ENCODE measurements around the gene AHR.
"Not testable (repeated sequence)": the region's sequence is repeated elsewhere in the genome, so short reads cannot be mapped to it uniquely, and the experiment has no call there.

The AHR gene

DNA sequence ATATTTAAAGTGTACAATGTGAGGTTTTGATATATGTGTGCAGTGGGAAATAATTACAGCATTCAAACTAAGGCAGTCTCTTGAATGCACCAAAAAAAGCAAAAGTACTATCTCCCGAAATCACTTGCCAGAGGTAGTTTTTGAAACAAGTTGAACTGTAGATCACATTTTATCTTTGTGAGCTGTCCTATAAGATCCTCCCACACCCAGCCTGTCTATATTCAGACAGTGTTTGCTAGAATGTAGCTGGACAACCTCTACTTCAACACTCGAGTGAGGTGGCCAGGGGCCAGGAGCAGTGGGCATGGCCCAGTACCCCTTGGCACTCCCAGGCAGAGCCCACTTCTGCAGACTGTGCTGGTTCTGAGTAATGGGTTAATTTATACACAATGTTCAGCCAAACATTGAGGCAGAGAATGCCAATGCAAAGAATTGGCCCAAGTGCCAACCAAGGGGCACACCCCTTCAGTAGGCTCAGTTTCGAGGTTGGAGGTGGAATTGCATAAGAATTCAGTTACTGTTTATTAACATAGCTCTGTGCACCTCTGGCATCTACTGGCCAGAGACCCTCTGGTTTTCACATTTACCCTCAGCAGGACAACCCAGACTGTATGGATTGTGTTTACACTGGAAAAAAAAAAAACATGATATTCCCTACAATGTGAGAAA, 70.5 kb downstream of the AHR start:
- Mint-ChIP-seq H3K27me3 (no peaks in the 10 kb centered on the region), H3K27ac (no peak overlapping the region), H3K4me3 (no peak overlapping the region), H3K4me1 (no peaks in the 10 kb centered on the region), H3K9me3 (no peaks in the 10 kb centered on the region), H3K36me3 (no peaks in the 10 kb centered on the region)
- DNase-seq (no peak), ATAC-seq (replicated peaks) (no peak)

DNA sequence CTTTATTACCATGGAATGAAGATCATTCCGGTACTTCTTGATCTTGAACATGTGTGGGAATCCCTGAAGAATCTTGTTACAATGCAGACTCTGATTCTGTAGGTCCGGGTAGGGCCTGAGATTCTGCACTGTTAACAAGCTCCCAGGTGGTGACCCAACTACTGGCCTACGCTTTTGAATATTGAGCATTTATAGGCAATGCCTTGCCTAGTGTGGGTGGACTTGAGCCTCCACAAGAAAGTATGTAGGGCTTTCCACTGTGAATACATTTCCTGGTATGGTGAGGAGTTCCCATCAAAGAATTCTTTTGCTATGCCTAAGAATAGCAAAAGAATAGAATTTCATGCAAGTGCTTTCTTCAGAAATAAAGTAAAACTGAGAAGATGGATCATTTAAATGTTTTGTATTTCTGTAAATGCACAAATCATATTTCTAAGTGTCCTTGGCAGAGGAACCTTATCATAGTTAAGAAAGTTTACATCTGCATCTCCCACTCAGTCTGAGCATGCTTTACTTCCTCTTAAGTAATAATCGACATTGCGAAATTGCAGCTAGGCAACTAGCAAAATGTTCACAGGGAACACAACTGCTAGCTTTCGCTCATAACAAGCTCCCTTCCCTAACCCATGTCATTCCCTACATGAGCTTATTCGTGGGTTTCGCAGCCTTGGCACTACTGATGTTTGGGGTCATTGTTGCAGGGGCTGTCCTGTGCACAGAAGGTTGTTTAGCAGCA, 71.4 kb downstream of the AHR start:
- H3K27me3 Mint-ChIP-seq = no peaks in the 10 kb centered on the region
- H3K4me1 Mint-ChIP-seq = no peaks in the 10 kb centered on the region
- no peaks in the 10 kb centered on the region for H3K9me3 Mint-ChIP-seq
- H3K27ac Mint-ChIP-seq = no peak overlapping the region
- no peak for DNase-seq
- H3K4me3 Mint-ChIP-seq = no peak overlapping the region
- H3K36me3 Mint-ChIP-seq = no peaks in the 10 kb centered on the region
- ATAC-seq (replicated peaks) = no peak

DNA sequence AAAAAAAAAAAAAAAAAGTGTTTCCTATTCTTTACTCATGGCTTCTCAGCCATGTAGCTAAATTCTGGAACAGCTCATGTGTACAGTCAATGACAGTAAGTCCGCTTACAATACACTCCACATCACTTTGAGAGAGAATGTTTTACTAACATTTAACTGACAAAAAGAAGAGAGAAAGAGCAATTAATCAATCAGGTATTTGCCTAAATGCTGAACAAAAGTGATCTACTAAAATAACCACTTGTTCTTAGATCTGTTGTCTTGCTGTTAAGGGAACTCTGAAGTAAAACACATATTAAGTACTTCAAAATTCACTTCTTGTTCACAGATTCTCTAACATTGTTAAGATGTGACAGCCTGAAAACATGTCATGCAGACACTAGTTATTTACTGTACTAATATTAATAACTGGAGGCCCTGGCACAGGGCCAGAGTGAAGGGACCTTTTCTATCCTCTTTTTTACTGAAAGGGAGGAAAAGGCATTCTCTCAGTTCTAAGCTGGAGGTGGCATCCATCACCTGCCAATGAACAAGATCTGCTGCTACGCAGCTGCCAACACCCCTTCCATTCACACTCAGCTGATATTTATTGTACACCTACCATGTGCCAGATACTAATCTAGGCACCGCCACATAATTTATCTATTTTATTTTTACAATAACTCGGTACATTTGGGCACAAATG, 72.6 kb downstream of the AHR start:
- H3K27me3 Mint-ChIP-seq = no peaks in the 10 kb centered on the region
- DNase-seq = no peak
- ATAC-seq (replicated peaks) = no peak
- H3K36me3 Mint-ChIP-seq = no peaks in the 10 kb centered on the region
- no peaks in the 10 kb centered on the region for H3K9me3 Mint-ChIP-seq
- no peak overlapping the region for H3K4me3 Mint-ChIP-seq
- H3K27ac Mint-ChIP-seq = no peak overlapping the region
- no peaks in the 10 kb centered on the region for H3K4me1 Mint-ChIP-seq

DNA sequence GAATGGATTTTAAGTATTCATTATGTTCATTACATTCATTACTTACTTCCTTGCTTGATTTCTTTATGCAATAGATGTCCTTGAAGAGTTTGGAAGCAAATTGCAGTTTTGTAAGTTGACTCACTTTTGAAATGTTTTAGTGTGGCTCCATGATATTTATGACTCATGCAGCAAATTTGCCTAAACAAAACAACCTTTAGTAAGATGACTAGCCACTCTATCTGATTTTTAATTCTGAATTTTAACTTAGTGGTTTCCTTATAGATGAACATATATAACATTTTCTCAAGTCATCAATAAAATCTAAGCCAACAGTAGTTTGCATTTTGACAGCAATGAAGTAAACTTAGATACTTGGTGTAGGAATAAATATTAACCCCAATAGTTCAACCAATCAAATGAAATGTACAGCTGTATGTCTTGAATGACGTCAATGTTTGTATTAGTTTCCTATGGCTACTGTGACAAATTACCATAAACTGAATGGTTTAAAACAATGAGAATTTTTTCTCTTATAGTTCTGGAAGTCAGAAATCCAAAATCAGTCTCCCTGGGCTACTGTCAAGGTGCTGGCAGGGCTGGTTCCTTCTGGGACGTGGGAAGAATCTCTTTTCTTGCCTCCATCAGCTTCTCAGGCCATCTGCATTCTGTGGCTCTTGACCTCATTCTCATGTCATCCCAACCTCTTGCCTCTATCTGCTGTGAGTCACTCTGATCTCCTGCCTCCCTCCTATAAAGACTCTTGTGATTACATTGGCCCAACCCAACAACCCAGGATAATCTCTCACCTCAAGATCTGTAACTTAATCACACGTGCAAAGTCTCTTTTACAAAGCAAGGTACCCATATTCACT, 73.4 kb downstream of the AHR start:
- H3K27me3 Mint-ChIP-seq = no peaks in the 10 kb centered on the region
- no peaks in the 10 kb centered on the region for H3K36me3 Mint-ChIP-seq
- no peak overlapping the region for H3K4me3 Mint-ChIP-seq
- H3K27ac Mint-ChIP-seq = no peak overlapping the region
- ATAC-seq (replicated peaks) (no peak), DNase-seq (no peak)
- no peaks in the 10 kb centered on the region for H3K4me1 Mint-ChIP-seq
- no peaks in the 10 kb centered on the region for H3K9me3 Mint-ChIP-seq

DNA sequence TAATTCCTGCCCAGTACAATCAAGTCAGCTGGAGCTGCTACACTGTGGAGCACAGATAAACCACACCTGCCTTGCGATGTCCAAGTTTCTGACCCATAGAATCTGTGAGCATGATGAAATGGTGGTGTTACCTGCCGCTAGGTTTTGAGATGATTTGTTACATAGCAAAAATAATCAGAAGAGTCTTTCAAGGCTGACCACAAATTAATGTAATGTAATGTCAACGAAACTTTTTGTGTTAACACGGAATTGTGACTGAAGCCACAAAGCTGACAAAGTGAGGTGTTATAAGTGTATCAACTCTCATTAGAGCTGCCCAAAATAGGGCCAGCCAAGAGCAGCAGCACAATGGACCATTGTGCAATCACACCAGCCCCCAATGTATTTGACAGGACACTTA, 75.7 kb downstream of the AHR start:
- Mint-ChIP-seq H3K36me3 (no peaks in the 10 kb centered on the region), H3K4me1 (no peaks in the 10 kb centered on the region), H3K27ac (no peak overlapping the region), H3K27me3 (no peaks in the 10 kb centered on the region), H3K4me3 (no peak overlapping the region), H3K9me3 (no peaks in the 10 kb centered on the region)
- ATAC-seq (replicated peaks) (no peak), DNase-seq (no peak)

DNA sequence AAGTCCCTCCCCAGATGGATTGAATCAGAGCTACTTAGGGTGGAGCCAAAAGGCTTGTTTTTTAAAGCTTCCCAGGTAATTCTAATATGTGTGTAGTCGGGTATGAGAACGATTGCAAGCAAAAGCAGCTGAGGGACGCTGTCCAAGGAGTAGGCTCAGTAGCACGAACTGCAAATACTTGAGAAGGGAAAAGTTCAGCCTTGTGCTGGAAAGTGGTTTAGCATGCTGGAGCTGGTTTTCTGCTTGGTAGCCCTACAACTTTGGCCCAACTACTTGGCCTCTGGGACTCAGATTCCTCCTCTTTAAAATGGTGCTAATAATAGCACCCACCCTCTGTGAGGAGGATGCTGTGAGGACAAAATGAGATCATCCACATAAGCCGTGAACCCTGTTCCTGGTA, 76.2 kb downstream of the AHR start:
- Mint-ChIP-seq H3K27me3 (no peaks in the 10 kb centered on the region), H3K4me3 (no peak overlapping the region), H3K36me3 (no peaks in the 10 kb centered on the region), H3K4me1 (no peaks in the 10 kb centered on the region), H3K9me3 (no peaks in the 10 kb centered on the region), H3K27ac (no peak overlapping the region)
- ATAC-seq (replicated peaks) (no peak), DNase-seq (no peak)

DNA sequence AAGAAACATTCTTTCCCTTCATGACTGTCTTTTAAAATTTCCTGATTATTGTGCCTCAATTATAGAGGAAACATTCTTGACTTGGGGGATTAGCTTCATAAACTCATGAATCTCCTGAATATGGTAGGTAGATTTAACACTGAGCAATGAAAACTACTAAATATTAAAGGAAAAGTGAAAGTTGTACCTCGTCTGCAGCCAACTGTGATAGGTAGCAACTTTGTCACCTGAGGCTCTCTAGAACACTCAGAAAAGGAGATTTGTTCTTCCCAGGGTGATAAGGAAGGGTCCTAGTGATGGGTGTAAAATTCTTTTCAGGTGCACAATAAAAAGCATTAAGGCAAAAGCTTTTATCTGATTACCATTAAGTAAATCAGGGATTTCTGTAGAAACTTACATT, 78.1 kb downstream of the AHR start:
- Mint-ChIP-seq H3K4me1 (peaks cover 0 to under 1% of the 10 kb centered on the region in 2 donors), H3K4me3 (no peak overlapping the region)

DNA sequence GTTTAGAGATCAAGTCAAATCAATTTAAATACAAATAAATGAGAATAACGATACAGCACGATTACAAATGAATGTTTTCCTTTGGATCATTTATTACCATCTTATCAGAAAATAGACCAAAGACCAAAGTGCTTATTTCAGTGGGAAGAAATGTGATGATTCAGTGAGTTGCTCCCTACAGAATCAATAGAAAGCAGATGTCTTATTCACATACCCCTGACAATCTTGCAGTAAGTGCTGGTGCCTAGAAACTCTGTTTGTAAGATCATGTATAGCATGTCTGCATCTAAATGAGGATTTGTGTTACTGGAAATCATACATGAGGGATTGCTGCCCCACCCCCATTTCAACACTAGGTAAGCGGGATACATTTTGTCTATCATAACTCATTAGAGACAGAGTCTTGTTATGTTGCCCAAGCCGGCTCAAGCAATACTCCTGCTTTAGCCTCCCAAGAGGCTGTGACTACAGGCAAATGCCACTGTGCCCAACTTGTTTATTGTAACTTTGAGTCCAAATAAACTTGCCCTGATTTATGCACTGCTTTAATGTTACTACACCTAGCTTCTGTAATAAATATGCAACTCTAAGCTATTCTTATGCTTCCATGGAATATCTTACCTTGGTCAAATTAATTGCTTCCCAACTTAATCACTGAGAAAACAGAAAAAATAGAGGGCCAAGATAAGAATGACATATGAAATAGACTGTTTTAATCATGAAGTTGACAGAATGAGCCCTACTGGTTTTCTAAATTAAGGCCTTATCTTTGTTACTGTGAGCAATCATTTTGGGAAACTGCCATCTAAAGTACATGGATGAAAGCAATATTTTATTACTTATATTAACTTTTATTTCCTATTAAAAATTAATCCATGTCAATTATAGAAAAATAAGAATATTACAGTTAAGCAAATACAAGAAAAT, 82.5 kb downstream of the AHR start:
- H3K27ac Mint-ChIP-seq = no peak overlapping the region
- peaks cover 3 to 15% of the 10 kb centered on the region in 2 donors for H3K4me1 Mint-ChIP-seq
- H3K4me3 Mint-ChIP-seq = no peak overlapping the region

More for the DNA sequence above, 78.1 kb downstream of the AHR start:
- Mint-ChIP-seq H3K27ac (no peak overlapping the region), H3K36me3 (no peaks in the 10 kb centered on the region), H3K9me3 (no peaks in the 10 kb centered on the region), H3K27me3 (no peaks in the 10 kb centered on the region)
- DNase-seq (no peak), ATAC-seq (replicated peaks) (no peak)

DNA sequence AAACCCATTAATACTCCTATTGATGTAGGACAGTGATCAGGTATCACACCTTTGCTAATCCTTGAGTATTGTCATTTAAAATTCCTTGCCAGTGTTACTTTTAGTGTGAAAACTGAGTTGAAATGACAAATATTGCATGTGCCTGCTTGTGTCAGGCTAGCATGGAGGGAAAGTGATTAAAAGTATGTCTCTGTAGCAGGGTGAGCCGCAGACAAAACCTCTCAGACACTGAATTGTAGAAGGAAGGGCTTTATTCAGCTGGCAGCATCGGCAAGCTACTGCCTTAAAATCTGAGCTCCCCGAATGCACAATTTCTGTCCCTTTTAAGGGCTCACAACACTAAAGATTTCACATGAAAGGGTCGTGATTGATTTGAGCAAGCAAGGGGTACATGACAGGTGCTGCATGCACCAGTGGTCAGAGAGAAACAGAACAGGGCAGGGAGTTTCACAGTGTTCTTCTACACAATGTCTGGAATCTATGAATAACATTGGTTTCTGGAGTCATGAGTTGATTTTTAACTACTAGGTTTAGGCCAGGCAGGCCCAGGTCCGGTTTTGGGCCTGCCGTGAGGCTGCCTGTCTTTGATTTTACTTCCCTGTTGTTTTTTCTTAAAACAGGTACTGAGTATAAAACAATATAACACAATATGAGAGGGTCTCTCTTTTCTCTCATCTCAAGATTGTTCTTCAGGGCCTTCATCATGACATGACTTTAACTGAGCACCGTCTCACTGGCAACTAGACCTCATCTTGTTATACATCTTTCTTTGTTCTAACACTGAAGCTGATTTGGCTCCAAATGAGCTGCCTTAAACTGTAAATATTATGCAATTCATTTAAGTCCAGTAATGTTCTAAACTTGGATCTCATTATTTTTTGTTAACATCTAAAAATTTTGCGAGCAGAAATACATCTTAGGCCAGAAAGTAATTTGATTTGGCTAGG, 84.2 kb downstream of the AHR start:
- H3K4me1 Mint-ChIP-seq = peaks cover 3 to 15% of the 10 kb centered on the region in 2 donors
- not testable (repeated sequence) for H3K9me3 Mint-ChIP-seq, H3K36me3 Mint-ChIP-seq, DNase-seq, H3K27me3 Mint-ChIP-seq
- H3K4me3 Mint-ChIP-seq = peak overlapping the region in 1 of 2 donors; percentile 9
- peak overlapping the region; percentile 47 for H3K27ac Mint-ChIP-seq
- ATAC-seq (replicated peaks) = peak in 1 of 2 donors; percentile 38

More for the DNA sequence above, 82.5 kb downstream of the AHR start:
- H3K27me3 Mint-ChIP-seq = no peaks in the 10 kb centered on the region
- H3K9me3 Mint-ChIP-seq = no peaks in the 10 kb centered on the region
- H3K36me3 Mint-ChIP-seq = no peaks in the 10 kb centered on the region
- ATAC-seq (replicated peaks) = no peak
- no peak for DNase-seq

DNA sequence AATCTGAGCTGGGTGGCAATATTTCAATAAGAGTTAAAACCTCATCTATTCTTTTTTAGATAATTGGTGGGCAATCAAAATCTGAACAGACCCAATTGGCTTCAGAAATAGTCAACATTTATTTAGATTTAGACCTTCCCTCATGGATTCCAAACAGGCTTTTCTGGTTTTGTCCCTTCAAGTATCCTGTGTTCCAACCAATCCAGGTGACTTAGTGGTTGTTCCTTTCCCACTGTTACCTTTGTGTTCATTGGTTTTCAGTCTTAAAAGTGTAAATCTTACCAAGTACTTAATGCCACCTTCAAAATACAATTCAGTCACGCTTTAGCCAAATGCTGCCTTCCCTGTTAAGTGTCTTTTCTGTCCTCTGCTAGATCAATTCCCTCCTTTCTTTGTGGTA, 85.9 kb downstream of the AHR start:
- peaks cover 3 to 15% of the 10 kb centered on the region in 2 donors for H3K4me1 Mint-ChIP-seq
- H3K36me3 Mint-ChIP-seq = no peaks in the 10 kb centered on the region
- DNase-seq (no peak), ATAC-seq (replicated peaks) (no peak)
- no peak overlapping the region for H3K27ac Mint-ChIP-seq
- no peaks in the 10 kb centered on the region for H3K27me3 Mint-ChIP-seq
- no peak overlapping the region for H3K4me3 Mint-ChIP-seq
- H3K9me3 Mint-ChIP-seq = no peaks in the 10 kb centered on the region

DNA sequence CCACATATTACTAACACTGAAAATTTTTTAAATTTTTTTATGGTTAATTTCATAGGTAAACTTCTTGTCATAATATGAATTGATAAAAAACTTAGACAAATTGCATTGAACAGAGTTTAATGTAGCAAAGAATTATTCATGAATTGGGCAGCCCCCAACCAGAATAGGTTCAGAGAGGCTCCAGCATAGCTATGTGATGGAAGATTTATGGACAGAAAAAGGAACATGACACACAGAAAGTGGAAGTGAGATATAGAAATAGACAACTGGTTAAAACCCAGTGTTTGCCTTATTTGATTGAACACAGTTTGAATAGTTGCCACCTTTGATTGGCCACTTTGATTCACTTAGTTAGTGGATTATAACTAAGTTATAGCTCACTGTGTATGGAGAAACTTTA, 87.2 kb downstream of the AHR start:
- peak; percentile 65 to 76 for ATAC-seq (replicated peaks)
- Mint-ChIP-seq H3K9me3 (no peaks in the 10 kb centered on the region), H3K27ac (no peak overlapping the region), H3K4me1 (peaks cover 3 to 15% of the 10 kb centered on the region in 2 donors), H3K36me3 (no peaks in the 10 kb centered on the region), H3K4me3 (no peak overlapping the region), H3K27me3 (no peaks in the 10 kb centered on the region)
- DNase-seq = no peak

DNA sequence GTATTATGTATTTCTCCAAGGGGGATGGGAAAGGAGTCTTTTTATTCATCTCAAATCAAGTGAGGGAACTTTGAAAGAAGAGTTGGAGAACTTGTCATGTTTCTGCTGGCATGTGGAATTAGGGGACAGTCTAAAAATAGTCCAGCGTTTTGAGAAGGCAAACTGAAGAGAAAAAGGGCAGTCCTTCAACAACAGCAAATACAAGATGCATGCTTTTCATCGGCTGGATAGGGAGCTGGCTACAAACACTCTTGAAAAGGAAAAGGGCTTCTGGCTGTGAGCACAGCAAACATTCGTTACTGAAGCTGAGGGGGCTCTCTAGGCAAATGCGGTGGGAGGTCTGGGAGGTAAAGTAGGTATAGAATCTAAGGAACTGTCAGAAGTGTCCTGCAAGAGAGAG, 91.9 kb downstream of the AHR start:
- Mint-ChIP-seq H3K27ac (no peak overlapping the region), H3K36me3 (peaks cover 11 to 17% of the 10 kb centered on the region in 2 donors), H3K9me3 (peaks cover 11 to 17% of the 10 kb centered on the region in 2 donors), H3K4me1 (peaks cover 0 to 3% of the 10 kb centered on the region in 2 donors), H3K27me3 (no peaks in the 10 kb centered on the region), H3K4me3 (no peak overlapping the region)
- DNase-seq = no peak
- no peak for ATAC-seq (replicated peaks)
